ENCODE data around the gene CT47A1.
"Not testable (repeated sequence)": the region's sequence is repeated elsewhere in the genome, so short reads cannot be mapped to it uniquely, and the experiment has no call there.

CT47A1 gene

GRCh38 chrX:120985660-120986059 is at the start of gene CT47A1:
CT47A1 (minus strand) TSS chrX:120985760; CDS start chrX:120985529, 231 bp downstream.
- DNase-seq (ENCODE audit: low spot score), result not testable (repeated sequence)

- no peak for DNase-seq (ENCODE audit: low spot score)
Measured at GRCh38 chrX:121032531-121032930, 47.0 kb upstream of the CT47A1 start.

- no peak for DNase-seq (ENCODE audit: low spot score)
Measured at GRCh38 chrX:121030083-121030482, 44.5 kb upstream of the CT47A1 start.

GRCh38 chrX:121028419-121028818 is 42.9 kb upstream of the CT47A1 start:
- DNase-seq (ENCODE audit: low spot score), result no peak

GRCh38 chrX:121014826-121015225 is 29.3 kb upstream of the CT47A1 start:
- no peak for DNase-seq (ENCODE audit: low spot score)

- no peak for DNase-seq (ENCODE audit: low spot score)
Measured at GRCh38 chrX:121013897-121014455, 28.4 kb upstream of the CT47A1 start.

- no peak for DNase-seq (ENCODE audit: low spot score)
Measured at GRCh38 chrX:121011254-121011653, 25.7 kb upstream of the CT47A1 start.

- DNase-seq (ENCODE audit: low spot score), result no peak
Measured at GRCh38 chrX:121010218-121010617, 24.7 kb upstream of the CT47A1 start.

GRCh38 chrX:121009764-121010163 is 24.2 kb upstream of the CT47A1 start:
- no peak for DNase-seq (ENCODE audit: low spot score)

GRCh38 chrX:121008920-121009319 is 23.4 kb upstream of the CT47A1 start:
- DNase-seq (ENCODE audit: low spot score), result no peak

GRCh38 chrX:121000589-121000988 is 15.0 kb upstream of the CT47A1 start:
- no peak for DNase-seq (ENCODE audit: low spot score)

- no peak for DNase-seq (ENCODE audit: low spot score)
Measured at GRCh38 chrX:120999413-120999812, 13.9 kb upstream of the CT47A1 start.

- DNase-seq (ENCODE audit: low spot score), result not testable (repeated sequence)
Measured at GRCh38 chrX:120956500-120956899, 29.1 kb downstream of the CT47A1 start, which contains the start of gene CT47A7. CT47A7 (minus strand) TSS chrX:120956600; CDS start chrX:120956345, 255 bp downstream.

All from iPS-NIHi11 (cell line).